Measurements from ENCODE around the gene TMEM143. TPM values are rescaled to one million over a fixed set of nuclear protein-coding genes. Genes with fewer than 3 reads are reported as not detected.
A peak's percentile ranks its signal among the peaks of the same experiment; 100 is the strongest.

The TMEM143 gene
- total RNA-seq, 1 experiment from 2014 or later = 24.8 TPM

DNA sequence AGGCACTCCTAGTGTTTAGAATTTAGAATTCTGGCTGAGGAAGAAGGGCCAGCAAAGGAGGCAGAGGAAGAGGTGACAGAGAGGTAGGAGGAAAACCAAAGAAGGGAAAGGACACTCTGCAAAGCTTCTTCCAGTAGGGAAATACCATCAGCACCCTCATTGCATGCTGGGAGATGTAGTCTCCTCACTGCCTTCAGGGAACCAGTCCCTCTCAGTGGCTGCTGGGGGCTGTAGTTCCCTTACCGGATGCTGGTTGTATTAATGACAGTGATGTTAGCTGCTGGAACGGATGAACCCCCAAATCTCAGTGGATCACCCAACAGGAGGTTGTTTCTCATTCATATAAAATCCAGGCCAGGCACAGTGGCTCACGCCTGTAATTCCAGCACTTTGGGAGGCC is 39.9 kb upstream of the TMEM143 start:
- no peak overlapping the region for H3K4me3 ChIP-seq
- H3K9me2 ChIP-seq (ENCODE audit: insufficient read depth) = no peaks in the 10 kb centered on the region
- POLR2A ChIA-PET (ENCODE audit: unreplicated experiment) = interaction anchor here (0.6 to 0.7 kb wide), 3 partner anchors 13 to 98 kb away, joined by 3 to 22 read pairs (median 3); partner anchors contain the start of gene TMEM143
- no peak overlapping the region for H2AFZ ChIP-seq
- TF ChIP-seq EZH2 (IDR thresholded peaks at IDR 0.05; ENCODE audit: low read depth) = no peak
- TF ChIP-seq, protein P1, sequence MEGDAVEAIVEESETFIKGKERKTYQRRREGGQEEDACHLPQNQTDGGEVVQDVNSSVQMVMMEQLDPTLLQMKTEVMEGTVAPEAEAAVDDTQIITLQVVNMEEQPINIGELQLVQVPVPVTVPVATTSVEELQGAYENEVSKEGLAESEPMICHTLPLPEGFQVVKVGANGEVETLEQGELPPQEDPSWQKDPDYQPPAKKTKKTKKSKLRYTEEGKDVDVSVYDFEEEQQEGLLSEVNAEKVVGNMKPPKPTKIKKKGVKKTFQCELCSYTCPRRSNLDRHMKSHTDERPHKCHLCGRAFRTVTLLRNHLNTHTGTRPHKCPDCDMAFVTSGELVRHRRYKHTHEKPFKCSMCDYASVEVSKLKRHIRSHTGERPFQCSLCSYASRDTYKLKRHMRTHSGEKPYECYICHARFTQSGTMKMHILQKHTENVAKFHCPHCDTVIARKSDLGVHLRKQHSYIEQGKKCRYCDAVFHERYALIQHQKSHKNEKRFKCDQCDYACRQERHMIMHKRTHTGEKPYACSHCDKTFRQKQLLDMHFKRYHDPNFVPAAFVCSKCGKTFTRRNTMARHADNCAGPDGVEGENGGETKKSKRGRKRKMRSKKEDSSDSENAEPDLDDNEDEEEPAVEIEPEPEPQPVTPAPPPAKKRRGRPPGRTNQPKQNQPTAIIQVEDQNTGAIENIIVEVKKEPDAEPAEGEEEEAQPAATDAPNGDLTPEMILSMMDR (conservative IDR thresholded peaks at IDR 0.05) = no peak
- peaks cover 50% of the 10 kb centered on the region for H4K20me1 ChIP-seq (ENCODE audit: insufficient read depth)
- BruUV-seq (replicated peaks) = no TSS peak
- intact Hi-C loops (cut with micrococcal nuclease; ENCODE audit: unreplicated experiment) = no loop called here
- no peak overlapping the region for H3K4me2 ChIP-seq
- H3F3A ChIP-seq (ENCODE audit: insufficient read depth, low read depth) = peaks cover 28% of the 10 kb centered on the region
- H3K9me3 ChIP-seq (ENCODE audit: insufficient read depth, low read depth) = no peaks in the 10 kb centered on the region
- H3K79me2 ChIP-seq (ENCODE audit: low read depth) = peaks cover 81% of the 10 kb centered on the region
- H3K36me3 ChIP-seq (ENCODE audit: low read depth) = no peaks in the 10 kb centered on the region
- no peaks in the 10 kb centered on the region for H3K27me3 ChIP-seq (ENCODE audit: insufficient read depth, low read depth)
- peaks cover 19% of the 10 kb centered on the region for H3K4me1 ChIP-seq (replicated peaks; ENCODE audit: insufficient read depth)
- no peak overlapping the region for H3K27ac ChIP-seq
- CTCF ChIA-PET = interaction anchor here (0.6 kb wide), 1 partner anchor 107 kb away, joined by 3 read pairs; no protein-coding TSS in a partner anchor
- DNase-seq = peak; percentile 35

DNA sequence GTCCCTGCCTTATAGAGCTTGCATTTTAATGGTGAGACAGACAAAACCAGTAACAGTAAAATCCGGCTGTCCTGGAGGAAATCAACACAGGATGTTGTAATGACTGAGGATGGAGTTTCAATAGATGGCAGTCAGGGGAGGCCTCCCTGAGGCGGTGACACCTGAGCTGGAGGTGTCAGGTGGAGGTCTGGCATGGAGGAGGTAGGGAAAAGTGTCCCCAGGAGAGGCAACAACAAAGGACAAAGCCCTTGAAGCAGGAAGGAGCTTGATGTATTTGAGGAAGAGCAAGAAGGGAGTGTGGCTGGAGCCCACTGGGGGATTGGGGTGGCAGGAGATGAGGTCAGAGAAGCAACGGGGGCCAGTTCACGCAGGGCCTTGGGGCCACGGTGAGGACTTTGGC is 37.5 kb upstream of the TMEM143 start:
- Histone ChIP-seq H3K4me2 (no peak overlapping the region), H3K4me1 (replicated peaks; ENCODE audit: insufficient read depth) (peaks cover 32% of the 10 kb centered on the region), H3K4me3 (no peak overlapping the region), H3K36me3 (ENCODE audit: low read depth) (no peaks in the 10 kb centered on the region), H3K79me2 (ENCODE audit: low read depth) (peaks cover 73% of the 10 kb centered on the region), H2AFZ (no peak overlapping the region), H3F3A (ENCODE audit: insufficient read depth, low read depth) (peaks cover 36% of the 10 kb centered on the region), H3K9me2 (ENCODE audit: insufficient read depth) (no peaks in the 10 kb centered on the region), H4K20me1 (ENCODE audit: insufficient read depth) (peaks cover 36% of the 10 kb centered on the region), H3K27me3 (ENCODE audit: insufficient read depth, low read depth) (no peaks in the 10 kb centered on the region), H3K27ac (no peak overlapping the region), H3K9me3 (ENCODE audit: insufficient read depth, low read depth) (no peaks in the 10 kb centered on the region)
- DNase-seq = peak in 1 of 2 experiments; percentile 28
- ChIA-PET CTCF (interaction anchor here (0.7 kb wide), 1 partner anchor 46 kb away, joined by 5 read pairs; no protein-coding TSS in a partner anchor), POLR2A (ENCODE audit: unreplicated experiment) (interaction anchor here (0.6 kb wide), 1 partner anchor 205 kb away, joined by 3 read pairs; the partner anchor contains the start of gene SPACA4)
- no TSS peak for BruUV-seq (replicated peaks)
- TF ChIP-seq, protein P1 (conservative IDR thresholded peaks at IDR 0.05) = no peak
- TF ChIP-seq EZH2 (IDR thresholded peaks at IDR 0.05; ENCODE audit: low read depth) = no peak
- intact Hi-C loops (cut with micrococcal nuclease; ENCODE audit: unreplicated experiment) = no loop called here

DNA sequence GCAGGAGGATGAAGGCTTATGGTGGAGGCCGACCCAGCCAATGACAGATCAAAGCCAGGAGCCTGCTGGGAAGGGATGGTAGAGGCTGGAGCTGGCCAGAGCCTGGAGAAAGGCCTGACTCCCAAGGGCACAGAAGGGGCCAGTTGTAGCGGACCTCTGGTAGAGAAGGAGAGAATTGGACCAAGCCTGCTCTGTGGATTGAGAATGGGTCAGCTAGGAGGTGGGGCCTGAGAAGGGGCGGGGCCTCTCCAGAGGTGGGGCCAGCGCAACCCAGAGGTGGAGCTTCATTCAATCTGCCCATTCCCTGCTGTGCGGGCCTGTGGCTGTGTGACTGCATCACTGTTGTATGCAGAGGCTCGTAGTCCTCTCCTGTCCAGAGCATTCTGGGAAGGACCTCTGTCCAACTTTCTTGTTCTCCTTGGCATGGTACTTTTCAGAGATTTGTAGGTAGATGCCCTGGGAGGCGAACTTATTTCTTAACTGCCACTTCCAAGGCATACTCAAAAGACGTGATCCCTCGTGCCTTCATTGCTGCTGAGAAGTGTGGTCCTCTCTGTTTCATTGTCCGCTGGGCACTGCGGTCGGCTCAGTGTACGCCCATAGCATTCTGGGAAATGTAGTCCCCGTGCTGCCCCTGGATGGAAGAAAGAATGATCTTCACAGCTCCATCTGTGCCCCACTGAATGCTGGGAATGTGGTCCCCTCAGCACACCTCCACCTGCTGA is 36.4 kb upstream of the TMEM143 start:
- TF ChIP-seq, protein P1 (conservative IDR thresholded peaks at IDR 0.05) = no peak
- no peak for TF ChIP-seq EZH2 (IDR thresholded peaks at IDR 0.05; ENCODE audit: low read depth)
- no peaks in the 10 kb centered on the region for H3K9me3 ChIP-seq (ENCODE audit: insufficient read depth, low read depth)
- peaks cover 24% of the 10 kb centered on the region for H3K4me1 ChIP-seq (replicated peaks; ENCODE audit: insufficient read depth)
- H3K79me2 ChIP-seq (ENCODE audit: low read depth) = peaks cover 62% of the 10 kb centered on the region
- peak; percentile 31 to 46 for DNase-seq
- intact Hi-C loops (cut with micrococcal nuclease; ENCODE audit: unreplicated experiment) = no loop called here
- H3K9me2 ChIP-seq (ENCODE audit: insufficient read depth) = no peaks in the 10 kb centered on the region
- H3K4me3 ChIP-seq = peak overlapping the region; percentile 80; the same call in 1 of the 2 replicates
- H3K27ac ChIP-seq = peak overlapping the region; percentile 84; the same call in 1 of the 2 replicates
- POLR2A ChIA-PET (ENCODE audit: unreplicated experiment) = no interaction called here
- H2AFZ ChIP-seq = no peak overlapping the region
- H3K4me2 ChIP-seq = peak overlapping the region; percentile 83
- peaks cover 47% of the 10 kb centered on the region for H3F3A ChIP-seq (ENCODE audit: insufficient read depth, low read depth)
- CTCF ChIA-PET = no interaction called here
- no peaks in the 10 kb centered on the region for H3K36me3 ChIP-seq (ENCODE audit: low read depth)
- TSS peak; percentile 45 for BruUV-seq (replicated peaks)
- H4K20me1 ChIP-seq (ENCODE audit: insufficient read depth) = peaks cover 33% of the 10 kb centered on the region
- no peaks in the 10 kb centered on the region for H3K27me3 ChIP-seq (ENCODE audit: insufficient read depth, low read depth)
